ENCODE data around the gene ZIC5. TPM values are rescaled to one million over a fixed set of nuclear protein-coding genes. Genes with fewer than 3 reads are reported as not detected.
A peak's percentile ranks its signal among the peaks of the same experiment; 100 is the strongest.

The ZIC5 gene
- total and polyA plus RNA-seq, 3 experiments from 2014 or later, result not detected

GRCh38 chr13:99995104-99995588 lies 23.6 kb upstream of the ZIC5 start:
- Mint-ChIP-seq H3K27me3 (peaks cover 81 to 88% of the 10 kb centered on the region in 2 donors), H3K9me3 (peaks cover 22 to 49% (median 25%) of the 10 kb centered on the region in 5 donors), H3K36me3 (no peaks in the 10 kb centered on the region), H3K27ac (peak overlapping the region in 2 of 8 donors; percentile 63 to 90), H3K4me3 (peak overlapping the region in 2 of 7 donors; percentile 3 to 16), H3K4me1 (peaks cover 7 to 17% (median 11%) of the 10 kb centered on the region in 3 donors)
- H3K4me3 ChIP-seq (ENCODE audit: low read length), result no peak overlapping the region
- DNase-seq, result no peak
- no peak overlapping the region for H3K27ac ChIP-seq (ENCODE audit: low read depth, low read length)
- no peaks in the 10 kb centered on the region for H3K9me3 ChIP-seq (ENCODE audit: low read length)
- peaks cover 7% of the 10 kb centered on the region for H3K4me1 ChIP-seq (ENCODE audit: insufficient read depth, low read length)
- ChIA-PET CTCF (no interaction called here), POLR2A (no interaction called here)
- H3K27me3 ChIP-seq (ENCODE audit: insufficient read depth, low read length, poor library complexity, severe bottlenecking), result peaks cover 88% of the 10 kb centered on the region
- no peaks in the 10 kb centered on the region for H3K36me3 ChIP-seq (ENCODE audit: insufficient read depth, low read length)

- H3K27me3 Mint-ChIP-seq, result peaks cover 86 to 89% of the 10 kb centered on the region in 2 donors
- peaks cover 12% of the 10 kb centered on the region for H3K4me1 ChIP-seq (ENCODE audit: insufficient read depth, low read length)
- no peaks in the 10 kb centered on the region for H3K9me3 ChIP-seq (ENCODE audit: low read length)
- H3K4me3 ChIP-seq (ENCODE audit: low read length), result no peak overlapping the region
- POLR2A ChIA-PET, result no interaction called here
- peak overlapping the region in 1 of 8 donors; percentile 90 for H3K27ac Mint-ChIP-seq
- H3K9me3 Mint-ChIP-seq, result peaks cover 25 to 52% (median 29%) of the 10 kb centered on the region in 5 donors
- no peaks in the 10 kb centered on the region for H3K36me3 Mint-ChIP-seq
- H3K27me3 ChIP-seq (ENCODE audit: insufficient read depth, low read length, poor library complexity, severe bottlenecking), result peaks cover 93% of the 10 kb centered on the region
- no peak overlapping the region for H3K27ac ChIP-seq (ENCODE audit: low read depth, low read length)
- H3K4me1 Mint-ChIP-seq, result peaks cover 10 to 22% (median 16%) of the 10 kb centered on the region in 3 donors
- no peak for DNase-seq
- H3K36me3 ChIP-seq (ENCODE audit: insufficient read depth, low read length), result no peaks in the 10 kb centered on the region
- CTCF ChIA-PET, result interaction anchor here (1.4 kb wide), 1 partner anchor 19 kb away, joined by 3 read pairs; no protein-coding TSS in a partner anchor
- H3K4me3 Mint-ChIP-seq, result no peak overlapping the region
Observed at GRCh38 chr13:99994638-99995020, 23.1 kb upstream of the ZIC5 start.

DNA sequence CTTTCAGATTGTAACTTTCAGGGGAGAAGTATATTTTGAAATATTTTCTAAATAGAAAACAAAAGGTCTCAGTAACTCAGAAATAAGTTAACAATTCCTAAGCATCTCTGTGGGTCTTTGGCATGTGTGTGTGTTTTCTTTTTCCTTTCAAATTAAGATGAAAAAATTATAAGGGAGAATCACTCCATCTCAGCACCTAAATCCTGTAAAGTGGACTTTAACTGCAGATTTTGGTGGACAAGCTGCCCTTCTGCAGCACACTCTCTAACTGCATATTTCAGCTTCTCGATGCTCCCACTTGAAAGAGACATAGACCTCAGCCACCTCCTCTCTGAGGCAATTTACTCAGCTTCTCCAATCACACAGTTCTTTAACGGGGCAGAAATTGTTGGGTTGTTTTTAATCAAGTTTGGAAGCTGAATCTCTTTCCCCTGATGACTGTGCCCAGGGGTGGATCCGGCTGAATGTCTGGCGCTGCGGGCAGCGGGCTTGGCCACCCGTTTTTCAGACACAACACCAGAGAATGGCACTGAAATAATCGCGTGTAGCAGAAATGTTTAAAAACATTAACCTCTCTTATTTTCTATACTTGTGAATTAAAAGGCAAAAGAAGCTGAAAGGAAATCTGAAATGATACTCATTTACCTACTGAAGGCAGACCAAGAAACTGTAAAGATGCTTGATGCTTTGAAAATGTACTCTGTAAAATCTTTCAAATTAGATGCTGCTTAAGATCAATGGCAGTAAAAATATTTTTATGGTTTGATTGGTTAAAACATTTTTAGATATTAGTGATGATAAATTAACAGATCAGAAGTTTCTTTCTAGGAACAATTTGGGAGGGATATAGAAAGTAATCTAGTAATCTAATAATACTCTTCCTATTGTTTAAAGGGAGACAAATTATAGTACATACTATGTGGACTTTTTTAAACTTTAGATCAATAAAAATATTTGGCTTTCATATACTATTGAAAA lies 22.4 kb upstream of the ZIC5 start:
- Mint-ChIP-seq H3K9me3 (peaks cover 25 to 55% (median 30%) of the 10 kb centered on the region in 5 donors), H3K4me1 (peaks cover 12 to 29% (median 23%) of the 10 kb centered on the region in 3 donors)

DNA sequence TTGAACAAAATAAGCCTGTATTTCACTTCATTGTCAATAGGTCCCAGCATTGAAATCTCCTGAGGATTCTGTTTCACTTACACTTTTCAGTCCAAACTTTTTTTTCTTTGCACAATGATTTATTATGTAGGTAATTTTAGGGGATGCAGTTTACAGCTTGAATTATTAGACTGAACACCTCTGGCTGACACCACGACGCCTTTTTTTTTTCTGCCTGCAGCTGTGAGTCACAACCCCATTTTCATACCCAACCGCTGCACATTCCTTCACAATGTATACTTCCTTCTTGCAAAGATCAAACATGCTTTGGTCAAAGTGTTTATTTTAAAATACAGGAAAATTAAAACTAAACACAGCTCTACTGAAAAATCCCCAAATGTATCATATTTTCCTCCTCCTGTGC lies 21.4 kb upstream of the ZIC5 start:
- Histone ChIP-seq H3K27ac (ENCODE audit: low read depth, low read length) (no peak overlapping the region), H3K27me3 (ENCODE audit: insufficient read depth, low read length, poor library complexity, severe bottlenecking) (peaks cover 99% of the 10 kb centered on the region), H3K4me3 (ENCODE audit: low read length) (no peak overlapping the region), H3K4me1 (ENCODE audit: insufficient read depth, low read length) (peaks cover 20% of the 10 kb centered on the region), H3K36me3 (ENCODE audit: insufficient read depth, low read length) (no peaks in the 10 kb centered on the region), H3K9me3 (ENCODE audit: low read length) (no peaks in the 10 kb centered on the region)
- no peak for DNase-seq
- Mint-ChIP-seq H3K4me3 (peak overlapping the region in 2 of 7 donors; percentile 1 to 68), H3K4me1 (peaks cover 13 to 30% (median 25%) of the 10 kb centered on the region in 3 donors), H3K27me3 (peaks cover 85 to 89% of the 10 kb centered on the region in 2 donors), H3K36me3 (no peaks in the 10 kb centered on the region), H3K27ac (peak overlapping the region in 3 of 8 donors; percentile 3 to 90 (median 32)), H3K9me3 (peaks cover 24 to 51% (median 35%) of the 10 kb centered on the region in 5 donors)
- CTCF ChIA-PET, result interaction anchor here (1.1 kb wide), 1 partner anchor 23 kb away, joined by 3 read pairs; no protein-coding TSS in a partner anchor
- POLR2A ChIA-PET, result no interaction called here

More for the DNA sequence above, 22.4 kb upstream of the ZIC5 start:
- Mint-ChIP-seq H3K27me3 (peaks cover 89% of the 10 kb centered on the region in 2 donors), H3K27ac (peak overlapping the region in 2 of 8 donors; percentile 14 to 90), H3K4me3 (peak overlapping the region in 1 of 7 donors; percentile 43), H3K36me3 (no peaks in the 10 kb centered on the region)
- ChIA-PET CTCF (interaction anchor here (1.4 kb wide), 1 partner anchor 19 kb away, joined by 3 read pairs; no protein-coding TSS in a partner anchor), POLR2A (no interaction called here)
- Histone ChIP-seq H3K27me3 (ENCODE audit: insufficient read depth, low read length, poor library complexity, severe bottlenecking) (peaks cover 97% of the 10 kb centered on the region), H3K9me3 (ENCODE audit: low read length) (no peaks in the 10 kb centered on the region), H3K36me3 (ENCODE audit: insufficient read depth, low read length) (no peaks in the 10 kb centered on the region), H3K4me3 (ENCODE audit: low read length) (no peak overlapping the region), H3K27ac (ENCODE audit: low read depth, low read length) (no peak overlapping the region), H3K4me1 (ENCODE audit: insufficient read depth, low read length) (peaks cover 19% of the 10 kb centered on the region)
- DNase-seq, result no peak

GRCh38 chr13:99991828-99992775 lies 20.5 kb upstream of the ZIC5 start:
- Mint-ChIP-seq H3K4me1 (peaks cover 13 to 30% (median 25%) of the 10 kb centered on the region in 3 donors), H3K36me3 (no peaks in the 10 kb centered on the region), H3K9me3 (peaks cover 25 to 54% (median 38%) of the 10 kb centered on the region in 5 donors), H3K4me3 (peak overlapping the region in 1 of 7 donors; percentile 68), H3K27ac (peak overlapping the region in 2 of 8 donors; percentile 34 to 90), H3K27me3 (peaks cover 91 to 96% of the 10 kb centered on the region in 2 donors)
- peaks cover 99% of the 10 kb centered on the region for H3K27me3 ChIP-seq (ENCODE audit: insufficient read depth, low read length, poor library complexity, severe bottlenecking)
- no peaks in the 10 kb centered on the region for H3K9me3 ChIP-seq (ENCODE audit: low read length)
- peaks cover 20% of the 10 kb centered on the region for H3K4me1 ChIP-seq (ENCODE audit: insufficient read depth, low read length)
- no peak overlapping the region for H3K27ac ChIP-seq (ENCODE audit: low read depth, low read length)
- H3K4me3 ChIP-seq (ENCODE audit: low read length), result no peak overlapping the region
- H3K36me3 ChIP-seq (ENCODE audit: insufficient read depth, low read length), result no peaks in the 10 kb centered on the region
- DNase-seq, result no peak
- POLR2A ChIA-PET, result no interaction called here
- CTCF ChIA-PET, result interaction anchor here (1.1 kb wide), 1 partner anchor 22 kb away, joined by 3 read pairs; no protein-coding TSS in a partner anchor

DNA sequence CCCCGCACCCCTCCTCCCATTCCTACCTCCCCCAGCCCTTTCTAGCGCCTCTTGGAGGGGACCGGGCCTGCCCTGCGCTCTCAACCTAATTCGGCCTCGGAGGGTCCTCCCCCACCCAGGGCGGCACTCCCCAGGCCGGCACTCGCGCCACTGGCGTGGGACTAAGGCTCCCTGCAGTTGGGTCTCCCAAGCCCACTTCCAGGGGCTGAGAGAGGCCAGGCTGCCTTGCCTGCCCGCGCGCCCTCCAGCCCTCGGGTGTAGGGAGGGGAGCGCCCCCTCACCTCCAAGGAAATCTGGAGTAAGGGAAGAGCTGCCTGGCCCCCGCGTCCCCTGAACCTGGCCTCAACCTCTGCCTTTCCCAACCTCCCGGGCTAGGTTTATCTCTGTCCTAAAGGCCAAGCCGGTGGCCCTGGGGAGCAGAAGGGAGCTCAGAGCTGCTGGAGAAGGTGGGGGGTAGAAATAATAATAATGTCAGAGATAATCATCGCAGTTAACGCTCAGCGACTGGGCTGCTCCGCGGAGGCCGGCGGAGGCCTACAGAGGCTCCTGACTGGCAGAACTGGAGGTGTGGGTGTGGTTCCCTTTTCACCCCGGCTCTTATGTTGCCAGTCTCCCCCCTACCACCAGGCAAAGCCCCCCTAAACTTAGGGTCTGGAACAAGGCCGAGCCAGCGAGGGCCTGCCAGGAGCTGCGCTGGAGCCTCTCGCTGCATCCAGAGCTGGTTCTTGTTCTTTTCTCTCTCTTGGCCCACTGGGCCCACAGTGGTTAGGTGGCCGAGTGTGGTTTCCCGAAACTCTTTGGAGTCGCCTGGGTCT lies 19.7 kb upstream of the ZIC5 start:
- Mint-ChIP-seq H3K27ac (peak overlapping the region in 1 of 8 donors; percentile 70), H3K36me3 (peaks cover 0 to under 1% (median 0%) of the 10 kb centered on the region in 3 donors), H3K9me3 (peaks cover 26 to 52% (median 36%) of the 10 kb centered on the region in 5 donors), H3K4me1 (peaks cover 13 to 30% (median 26%) of the 10 kb centered on the region in 3 donors), H3K27me3 (peaks cover 92 to 97% of the 10 kb centered on the region in 2 donors), H3K4me3 (peak overlapping the region in 2 of 7 donors; percentile 26 to 69)
- no peaks in the 10 kb centered on the region for H3K36me3 ChIP-seq (ENCODE audit: insufficient read depth, low read length)
- H3K9me3 ChIP-seq (ENCODE audit: low read length), result no peaks in the 10 kb centered on the region
- H3K27ac ChIP-seq (ENCODE audit: low read depth, low read length), result no peak overlapping the region
- no peak overlapping the region for H3K4me3 ChIP-seq (ENCODE audit: low read length)
- ChIA-PET CTCF (no interaction called here), POLR2A (no interaction called here)
- no peak for DNase-seq
- peaks cover 99% of the 10 kb centered on the region for H3K27me3 ChIP-seq (ENCODE audit: insufficient read depth, low read length, poor library complexity, severe bottlenecking)
- H3K4me1 ChIP-seq (ENCODE audit: insufficient read depth, low read length), result peaks cover 20% of the 10 kb centered on the region
